HG02642 (cell line): ENCODE data around the gene AP3B1.
"Not testable (repeated sequence)": the region's sequence is repeated elsewhere in the genome, so short reads cannot be mapped to it uniquely, and the experiment has no call there.

Experiments used
- ATAC-seq: cut with Tn5 transposase; IDR thresholded peaks from one replicate; pipeline ENCODE4 v1.9.1; 2021; ENCODE audit warnings: mild to moderate bottlenecking; ENCODE audit not compliant: unreplicated experiment, poor library complexity

The AP3B1 gene

DNA sequence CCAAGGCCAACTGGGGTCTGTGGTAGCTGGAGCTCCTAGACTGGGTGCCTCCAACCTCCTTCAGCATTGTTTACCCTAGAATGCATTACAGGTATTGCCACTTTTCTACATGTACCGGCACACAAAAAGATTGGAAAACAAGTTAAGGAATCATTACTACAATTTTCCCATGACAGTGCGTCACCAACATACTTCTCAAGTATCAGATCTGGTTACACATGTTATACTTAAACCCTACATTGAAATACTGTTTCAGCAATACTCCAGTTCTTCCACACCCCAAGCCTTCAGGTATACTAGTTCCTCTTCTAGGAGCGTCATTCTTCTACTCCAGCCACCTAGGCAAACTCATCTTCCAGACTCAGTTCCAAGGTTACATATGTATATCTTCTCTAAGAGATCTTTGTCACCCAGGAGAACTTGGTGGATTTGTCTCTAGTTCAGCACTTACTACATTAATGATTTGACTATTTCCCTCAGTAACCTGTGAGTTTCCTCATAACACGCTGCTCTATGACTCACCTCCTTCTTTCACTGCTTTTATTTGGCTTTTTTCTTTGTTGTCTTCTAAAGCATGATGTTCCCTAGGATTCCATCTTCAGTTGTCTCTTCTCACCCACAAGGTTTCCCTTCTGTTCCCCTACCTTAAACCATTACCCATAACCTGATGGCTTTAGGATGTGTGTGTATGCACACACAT is 217.0 kb downstream of the AP3B1 start:
- no peak for ATAC-seq

DNA sequence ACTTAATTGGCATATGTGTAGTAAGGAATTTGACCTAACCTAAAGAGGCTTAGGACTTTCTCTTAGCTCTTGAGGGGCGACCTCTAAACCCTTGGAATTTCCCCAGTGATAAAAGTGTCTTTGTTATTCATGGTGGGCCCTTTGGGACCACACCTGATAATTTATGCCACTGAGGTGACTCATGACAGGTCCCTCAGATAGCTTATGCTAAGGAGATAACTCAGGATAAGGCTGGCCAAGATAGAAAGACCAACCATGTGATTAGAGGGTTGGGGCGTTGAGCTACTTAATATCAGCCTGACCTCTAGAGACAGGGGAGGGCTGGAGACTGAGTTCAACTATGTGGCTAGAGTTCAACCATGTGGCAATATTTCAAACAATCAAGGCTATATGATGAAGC is 218.1 kb downstream of the AP3B1 start:
- ATAC-seq = no peak

DNA sequence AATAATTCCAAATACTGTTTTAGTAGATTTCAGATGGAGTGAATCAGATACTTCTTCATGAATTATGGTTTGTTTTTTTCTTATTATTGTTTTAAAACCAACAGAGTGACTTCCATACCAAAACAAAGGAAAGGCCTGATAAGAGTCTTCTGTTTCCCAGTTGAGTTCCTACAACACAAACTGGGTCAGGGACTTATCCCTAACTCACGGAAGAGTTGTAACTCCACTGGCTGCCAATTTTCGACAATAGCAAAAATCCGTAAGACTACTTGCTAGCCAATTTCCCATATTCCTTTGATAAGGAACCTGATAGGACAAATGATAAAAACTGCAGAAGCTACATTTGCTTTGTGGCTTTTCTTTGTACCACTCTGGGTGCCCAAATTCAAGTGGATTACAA is 219.2 kb downstream of the AP3B1 start:
- no peak for ATAC-seq

GRCh38 chr5:78070691-78071090 is 223.8 kb downstream of the AP3B1 start:
- ATAC-seq = not testable (repeated sequence)

DNA sequence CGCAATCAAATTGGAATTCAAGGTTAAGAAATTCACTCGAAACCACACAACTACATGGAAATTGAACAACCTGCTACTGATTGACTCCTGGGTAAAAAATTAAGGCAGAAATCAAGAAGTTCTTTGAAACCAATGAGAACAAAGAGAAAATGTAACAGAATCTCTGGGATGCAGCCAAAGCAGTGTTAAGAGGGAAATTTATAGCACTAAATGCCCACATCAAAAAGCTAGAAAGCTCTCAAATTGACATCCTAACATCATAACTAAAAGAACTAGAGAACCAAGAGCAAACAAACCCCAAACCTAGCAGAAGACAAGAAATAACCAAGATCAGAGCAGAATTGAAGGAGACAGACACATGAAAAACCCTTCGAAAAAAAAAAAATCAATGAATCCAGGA is 226.9 kb downstream of the AP3B1 start:
- ATAC-seq = not testable (repeated sequence)

DNA sequence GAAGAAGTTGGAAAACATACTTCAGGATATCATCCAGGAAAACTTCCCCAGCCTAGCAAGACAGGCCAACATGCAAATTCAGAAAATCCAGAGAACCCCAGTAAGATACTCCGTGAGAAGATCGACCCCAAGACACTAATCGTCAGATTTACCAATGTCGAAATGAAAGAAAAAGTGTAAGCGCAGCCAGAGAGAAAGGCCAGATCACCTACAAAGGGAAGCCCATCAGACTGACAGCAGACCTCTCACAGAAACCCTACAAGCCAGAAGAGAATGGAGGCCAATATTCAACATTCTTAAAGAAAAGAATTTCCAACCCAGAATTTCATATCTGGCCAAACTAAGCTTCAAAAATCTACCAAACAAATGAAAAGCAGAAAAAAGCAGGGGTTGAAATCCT is 227.8 kb downstream of the AP3B1 start:
- ATAC-seq = not testable (repeated sequence)

DNA sequence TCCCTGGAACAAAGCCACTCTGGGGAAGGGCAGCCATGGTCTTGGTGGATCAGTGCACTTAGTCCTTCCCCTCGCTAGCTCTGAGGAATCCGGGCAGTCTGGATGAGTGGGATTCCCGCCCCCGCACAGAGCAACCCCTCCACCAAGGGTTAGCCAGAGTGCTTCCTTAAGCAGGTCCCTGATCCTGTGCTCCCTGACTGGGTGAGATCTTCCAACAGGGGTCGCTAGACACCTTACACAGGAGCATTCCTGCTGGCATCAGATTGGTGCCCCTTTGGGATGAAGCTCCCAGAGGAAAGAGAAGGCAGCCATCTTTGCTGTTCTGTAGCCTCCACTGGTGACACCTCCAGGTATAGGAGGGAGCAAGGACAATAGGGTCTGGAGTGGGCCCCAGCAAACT is 228.8 kb downstream of the AP3B1 start:
- ATAC-seq = no peak

DNA sequence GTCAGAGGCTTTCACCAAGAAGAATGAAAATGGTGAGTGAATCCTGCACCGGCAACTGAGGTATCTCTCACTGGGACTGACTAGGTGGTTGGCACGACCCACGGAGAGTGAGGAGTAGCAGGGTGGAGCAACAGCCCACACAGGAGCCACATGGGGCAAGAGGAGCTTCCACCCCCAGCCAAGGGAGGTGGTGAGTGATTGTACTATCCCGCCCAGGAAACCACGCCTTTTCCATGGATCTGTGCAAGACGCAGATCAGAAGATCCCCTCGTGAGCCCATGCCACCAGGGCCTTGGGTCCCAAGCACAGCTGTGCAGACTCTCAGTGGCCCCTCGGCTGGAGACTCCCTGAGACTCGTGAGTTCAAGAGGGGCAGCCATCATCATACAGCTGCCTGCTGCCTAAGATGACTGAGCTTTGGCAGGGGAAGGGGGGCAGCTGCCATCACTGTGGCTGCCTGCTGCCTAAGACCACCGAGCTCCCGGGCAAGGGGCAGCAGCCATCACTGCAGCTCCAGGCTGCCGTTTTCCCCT is 229.5 kb downstream of the AP3B1 start:
- no peak for ATAC-seq

DNA sequence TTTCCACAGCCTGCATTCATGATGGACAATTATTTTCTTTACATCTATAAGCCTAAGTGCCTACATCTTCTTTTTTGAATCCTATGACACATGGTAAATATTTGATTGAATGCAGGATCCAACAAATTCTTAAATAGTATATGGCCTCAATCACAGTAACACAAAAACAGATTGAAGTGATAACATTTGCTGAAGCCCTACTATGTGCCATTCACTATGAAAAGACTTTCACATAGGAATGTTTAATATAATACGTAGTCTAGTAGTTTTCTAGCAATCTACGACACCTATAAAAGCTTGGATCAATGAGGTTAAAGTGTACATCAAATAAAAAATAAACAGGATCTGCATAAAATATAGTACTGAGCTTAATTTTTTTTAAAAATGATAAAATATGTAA is 231.0 kb downstream of the AP3B1 start:
- no peak for ATAC-seq

GRCh38 chr5:78062645-78063044 is 231.9 kb downstream of the AP3B1 start:
- ATAC-seq = no peak

- ATAC-seq = no peak
These were observed 234.1 kb downstream of the AP3B1 start for GRCh38 chr5:78060421-78060820.

DNA sequence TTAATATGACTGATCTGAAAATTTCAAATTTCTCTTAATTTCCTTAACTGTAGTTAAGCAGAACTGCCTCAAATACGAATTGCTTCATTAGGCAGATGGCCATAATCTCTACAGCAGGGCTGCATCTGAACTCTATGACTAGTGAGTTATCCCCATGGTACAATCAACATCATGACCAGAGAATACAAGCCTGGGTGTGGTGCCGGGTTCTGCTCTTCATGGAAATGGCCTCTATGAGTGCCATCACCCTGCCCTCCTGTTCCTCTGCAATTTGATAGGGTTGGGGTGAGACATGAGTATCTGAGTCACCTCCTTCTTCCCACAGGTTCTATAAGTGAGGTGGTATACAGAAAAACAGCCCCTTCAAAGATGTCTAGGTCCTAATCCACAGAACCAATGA is 235.9 kb downstream of the AP3B1 start:
- ATAC-seq = no peak

DNA sequence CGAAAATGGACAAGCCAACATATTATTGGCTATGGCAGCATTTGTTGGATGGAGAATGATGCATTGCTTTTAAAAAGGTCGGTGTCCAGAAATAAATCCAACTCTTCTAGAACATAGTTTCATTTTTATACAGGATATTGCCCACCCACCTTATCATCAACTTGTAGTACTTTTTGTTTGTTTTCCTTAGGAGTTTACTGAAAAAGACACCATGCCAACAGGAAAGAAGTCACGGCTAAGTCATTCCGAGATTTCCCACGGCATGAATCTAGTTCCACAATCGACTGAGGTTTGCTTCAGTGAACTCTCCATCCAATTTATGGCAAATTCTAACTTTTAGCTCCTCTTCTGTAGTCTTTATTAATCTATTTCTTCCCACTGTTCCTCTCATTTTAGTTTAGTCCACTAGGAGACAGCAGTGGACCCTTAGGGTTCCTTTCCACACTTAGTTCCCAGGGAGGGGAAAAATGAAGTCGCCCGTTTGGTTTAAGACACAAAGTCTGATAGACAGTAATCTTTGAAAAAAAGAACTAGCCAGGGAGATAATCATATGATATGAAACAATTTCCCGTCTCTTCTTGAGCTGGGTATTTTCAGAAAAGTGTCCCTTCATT is 237.5 kb downstream of the AP3B1 start:
- no peak for ATAC-seq

DNA sequence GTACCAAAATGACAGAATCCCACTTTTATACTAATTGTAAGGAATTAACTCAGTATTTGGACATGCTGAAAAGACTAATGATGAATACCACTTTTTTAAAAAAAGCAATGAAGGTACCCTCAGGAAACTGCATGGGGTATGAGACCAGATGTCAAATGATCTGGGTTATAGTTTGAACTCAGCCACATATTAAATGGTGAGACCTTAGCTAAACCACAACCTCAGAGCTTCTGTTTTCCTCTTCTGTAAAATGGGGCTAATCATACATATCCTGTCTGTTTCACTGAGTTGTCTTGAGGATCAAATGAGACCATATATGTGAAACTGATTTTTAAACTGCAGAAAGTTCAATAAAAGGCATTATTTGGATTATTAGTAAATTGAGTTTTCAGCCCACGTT is 238.4 kb downstream of the AP3B1 start:
- ATAC-seq = no peak

DNA sequence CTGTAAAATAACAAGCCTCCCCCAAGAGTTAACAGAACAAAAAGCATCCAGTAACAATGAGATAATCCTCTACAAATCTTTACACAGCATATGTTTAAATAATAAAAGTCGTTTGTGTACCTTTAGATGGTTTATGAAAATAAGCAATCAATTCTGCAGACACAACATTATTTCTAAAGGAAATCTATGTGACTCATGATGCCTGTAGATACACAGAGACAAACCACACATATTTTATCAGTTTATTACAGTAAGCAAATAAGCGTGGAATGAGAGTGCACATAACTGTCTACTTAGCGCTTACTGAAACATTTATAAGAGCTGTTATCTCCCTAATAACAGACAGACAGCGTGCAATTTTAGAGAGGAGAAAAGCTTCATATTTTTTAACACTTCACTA is 243.6 kb downstream of the AP3B1 start:
- no peak for ATAC-seq

DNA sequence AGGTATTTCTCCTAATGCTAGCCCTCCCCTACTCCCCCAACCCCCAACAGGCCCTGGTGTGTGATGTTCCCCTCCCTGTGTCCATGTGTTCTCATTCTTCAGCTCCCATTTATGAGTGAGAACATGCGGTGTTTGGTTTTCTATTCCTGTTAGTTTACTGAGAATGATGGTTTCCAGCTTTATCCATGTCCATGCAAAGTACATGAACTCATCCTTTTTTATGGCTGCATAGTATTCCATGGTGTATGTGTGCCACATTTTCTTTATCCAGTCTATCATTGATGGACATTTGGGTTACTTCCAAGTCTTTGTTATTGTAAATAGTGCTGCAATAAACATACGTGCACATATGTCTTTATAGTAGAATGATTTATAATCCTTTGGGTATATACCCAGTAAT is 247.7 kb downstream of the AP3B1 start:
- not testable (repeated sequence) for ATAC-seq

GRCh38 chr5:78046006-78046405 is 248.5 kb downstream of the AP3B1 start:
- no peak for ATAC-seq

DNA sequence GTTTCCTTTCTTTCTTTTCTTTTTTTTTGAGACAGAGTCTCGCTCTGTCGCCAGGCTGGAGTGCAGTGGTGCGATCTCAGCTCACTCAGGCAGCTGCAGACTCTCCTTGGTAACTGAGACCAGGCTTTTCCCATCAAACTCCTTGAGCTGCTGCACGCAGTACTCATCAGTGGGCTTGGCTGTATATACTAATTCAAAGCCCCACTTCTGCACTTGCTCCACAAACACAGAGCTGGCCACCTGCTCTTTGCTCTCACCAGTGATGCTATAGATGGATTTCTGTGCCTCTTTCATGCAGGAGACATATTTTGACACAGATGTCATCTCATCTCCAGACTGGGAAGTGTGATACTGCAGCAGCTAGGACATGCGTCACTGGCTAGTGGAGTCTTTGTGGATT is 252.7 kb downstream of the AP3B1 start:
- ATAC-seq = no peak

DNA sequence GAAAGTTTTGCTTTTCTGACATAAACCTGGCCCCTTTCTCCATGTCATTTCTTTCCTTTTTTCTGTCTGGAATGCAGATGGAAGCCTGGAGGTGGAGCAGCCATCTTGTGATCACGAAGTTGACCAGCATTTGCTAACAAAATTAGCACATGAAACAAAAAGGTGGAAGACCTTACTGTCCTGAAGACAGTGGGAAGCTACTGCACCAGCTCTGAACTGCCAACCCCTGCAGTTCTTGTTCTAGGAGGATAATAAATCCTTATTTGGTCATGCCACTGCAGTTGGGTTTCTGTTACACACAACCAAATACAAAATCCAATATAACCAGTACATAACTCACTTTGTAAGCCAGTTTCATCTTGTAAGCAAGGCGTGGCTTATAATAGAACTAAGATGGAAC is 269.0 kb downstream of the AP3B1 start:
- no peak for ATAC-seq

DNA sequence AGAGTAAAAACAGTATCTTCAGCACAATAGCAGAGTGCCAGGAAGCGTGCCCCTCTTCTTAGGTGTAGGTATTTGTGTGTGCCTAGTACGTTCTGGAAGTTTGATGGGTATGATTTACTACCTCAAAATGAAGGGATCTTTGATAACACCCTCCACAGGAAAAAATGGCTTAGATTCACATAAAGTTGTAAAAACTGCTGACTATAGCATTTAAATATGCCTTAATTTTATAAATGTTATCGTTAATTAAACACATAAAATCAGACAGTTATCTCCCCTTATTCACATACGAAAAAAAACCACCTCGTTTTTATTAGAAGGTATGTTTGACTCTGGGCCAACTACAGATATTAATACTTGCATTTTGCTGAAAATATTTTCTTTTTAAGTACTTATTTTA is 274.8 kb downstream of the AP3B1 start:
- ATAC-seq = no peak

DNA sequence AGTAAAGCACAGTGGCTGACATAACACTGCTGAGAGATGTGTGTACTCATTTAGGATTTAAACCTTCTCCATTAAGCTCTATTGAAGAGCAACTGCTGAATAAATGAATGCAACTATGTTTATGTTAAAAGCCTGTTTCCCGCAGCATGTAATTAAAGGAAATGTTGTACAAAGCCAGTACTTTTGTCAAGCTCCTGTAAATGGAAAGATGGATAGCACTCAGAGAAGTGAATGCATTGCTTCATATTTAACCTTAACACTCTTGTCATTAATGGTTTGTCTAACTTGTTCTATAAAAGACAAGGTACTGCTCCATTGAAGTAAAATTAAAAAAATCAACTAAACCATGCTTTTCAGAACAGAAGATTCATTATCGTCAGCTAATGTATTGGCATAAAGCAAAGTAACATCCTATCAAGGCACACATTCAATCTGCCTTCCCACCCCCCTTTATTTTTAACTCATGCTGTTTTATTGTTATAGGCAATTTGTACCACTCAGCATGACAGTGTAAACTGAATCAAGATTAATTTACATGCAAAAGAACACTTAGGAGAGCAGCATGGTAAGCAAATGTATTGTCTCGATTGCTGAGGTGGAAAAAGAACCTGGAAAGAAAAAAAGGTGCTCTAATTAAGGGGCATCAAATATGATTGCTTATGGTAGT is 277.5 kb downstream of the AP3B1 start:
- ATAC-seq = no peak
